Panc1 (cell line): ENCODE measurements around the gene C1orf210. TPM values are rescaled to one million over a fixed set of nuclear protein-coding genes. Genes with fewer than 3 reads are reported as not detected.

Experiments
- ATAC-seq: fragments of 200-7000 bp; cut with Tn5 transposase; 2 replicates; pipeline ENCODE4 v1.9.1; 2020; ENCODE audit warnings: mild to moderate bottlenecking, moderate library complexity
- BruUV-seq: library from RNA; stranded (reverse); fragments of 400-500 nt; replicated peaks from 2 replicates; lab custom pipeline; 2021; lab: Mats Ljungman, UMichigan
- CTCF ChIA-PET: fragments of 300-600 bp; sonication (Branson Sonifier 250); formaldehyde crosslinking; loops from one replicate; lab custom pipeline; 2022; ENCODE audit warnings: antibody characterized with exemption; lab: Charles Lee
- POLR2A ChIA-PET: fragments of 300-600 bp; sonication (Branson Sonifier 250); formaldehyde crosslinking; loops from one replicate; lab custom pipeline; 2022; ENCODE audit warnings: antibody characterized with exemption; lab: Charles Lee
- DNase-seq: peaks from one replicate; pipeline ENCODE4 v3.0.0-alpha.2; 2010; ENCODE audit warnings: low read depth, low spot score
- H3K27ac ChIP-seq: 2 replicates; pipeline ENCODE4 v1.5.1; 2011; ENCODE audit warnings: mild to moderate bottlenecking, low read length, inconsistent platforms
- H3K27me3 ChIP-seq: fragments of 200-500 bp; sonication (Bioruptor generic); 2 replicates; pipeline ENCODE4 v1.6.0; 2014; ENCODE audit warnings: low read length, inconsistent platforms; ENCODE audit not compliant: control insufficient read depth, insufficient read depth
- H3K36me3 ChIP-seq: fragments of 200-500 bp; sonication (Bioruptor generic); 2 replicates; pipeline ENCODE4 v1.5.1; 2014; ENCODE audit warnings: inconsistent platforms, mild to moderate bottlenecking, low read length, moderate library complexity; ENCODE audit not compliant: control insufficient read depth, insufficient read depth
- H3K4me1 ChIP-seq: 2 replicates; pipeline ENCODE4 v1.5.1; 2011; ENCODE audit warnings: inconsistent platforms, mild to moderate bottlenecking, low read length, moderate library complexity; ENCODE audit not compliant: control insufficient read depth, insufficient read depth
- H3K4me3 ChIP-seq, 2 experiments: 2 replicates each; pipeline ENCODE4 v1.5.1; 2011 to 2012; ENCODE audit warnings: low read depth in 2 of 2, low read length in 2 of 2, mild to moderate bottlenecking in 2 of 2, inconsistent platforms in 1 of 2, moderate library complexity in 1 of 2
- H3K9me3 ChIP-seq: fragments of 200-500 bp; sonication (Bioruptor generic); 2 replicates; pipeline ENCODE4 v1.5.1; 2014; ENCODE audit warnings: low read depth, mild to moderate bottlenecking, inconsistent platforms, low read length, moderate library complexity; ENCODE audit not compliant: control insufficient read depth, insufficient read depth
- CTCF ChIP-seq: fragments of 450-650 bp; IDR thresholded peaks from 2 replicates; pipeline ENCODE4 v1.5.1; 2017; ENCODE audit warnings: mild to moderate bottlenecking
- POLR2AphosphoS5 ChIP-seq: IDR thresholded peaks from 2 replicates; pipeline ENCODE4 v1.6.1; 2012; ENCODE audit warnings: mild to moderate bottlenecking, low read depth, low read length, moderate library complexity
- REST ChIP-seq, 2 experiments: IDR thresholded peaks; 2 replicates each; pipeline ENCODE4 v1.6.1; 2011 to 2012; ENCODE audit warnings: low read depth in 2 of 2, control low read depth in 1 of 2, low read length in 1 of 2, mild to moderate bottlenecking in 1 of 2, moderate library complexity in 1 of 2; ENCODE audit not compliant: insufficient read depth in 1 of 2
- SIN3A ChIP-seq: IDR thresholded peaks from 2 replicates; pipeline ENCODE4 v1.6.1; 2012; ENCODE audit warnings: low read depth, mild to moderate bottlenecking, low read length, moderate library complexity, borderline replicate concordance; ENCODE audit not compliant: insufficient read depth
- TCF7L2 ChIP-seq: IDR thresholded peaks from 2 replicates; pipeline ENCODE4 v1.6.1; 2011; ENCODE audit warnings: mild to moderate bottlenecking, low read depth, low read length, inconsistent platforms
- in situ Hi-C: cut with HindIII; loops from 2 replicates; pipeline ENCODE4 v1.10.0; 2016; ENCODE audit warnings: low sequenced_read_pairs, low pct_unique_long_range_greater_than_20kb
- intact Hi-C: fragments of 100-400 bp; cut with micrococcal nuclease; formaldehyde crosslinking; loops from one replicate; pipeline ENCODE4 v1.10.0; 2022; ENCODE audit not compliant: unreplicated experiment
- total RNA-seq: library from RNA; stranded (reverse); gene quantifications from one replicate; pipeline ENCODE4 v1.2.1, GENCODE V29; 2021; ENCODE audit not compliant: unreplicated experiment

C1orf210 gene
- total RNA-seq, 1 experiment from 2014 or later, result not detected

- no peak for TF ChIP-seq SIN3A
- TF ChIP-seq REST (IDR thresholded peaks at IDR 0.05; ENCODE audit: insufficient read depth in 1 of 2, low read depth in 2 of 2, low read length in 1 of 2), result no peak
- TF ChIP-seq TCF7L2, result no peak
- TF ChIP-seq CTCF, result no peak
- TF ChIP-seq POLR2AphosphoS5, result no peak
- Histone ChIP-seq H3K4me1 (no peaks in the 10 kb centered on the region), H3K4me3 (no peak overlapping the region), H3K27me3 (no peaks in the 10 kb centered on the region), H3K27ac (no peak overlapping the region), H3K36me3 (no peaks in the 10 kb centered on the region), H3K9me3 (no peaks in the 10 kb centered on the region)
- in situ Hi-C loops, result no loop called here
- intact Hi-C loops, result no loop called here
- ChIA-PET POLR2A (no interaction called here), CTCF (no interaction called here)
- DNase-seq (no peak), ATAC-seq (no peak)
- no TSS peak for BruUV-seq
These were observed 27.5 kb upstream of the C1orf210 start for GRCh38 chr1:43312663-43313515.

- DNase-seq, result no peak
- no peaks in the 10 kb centered on the region for H3K4me1 ChIP-seq
- intact Hi-C loops, result no loop called here
- H3K9me3 ChIP-seq, result no peaks in the 10 kb centered on the region
- no peaks in the 10 kb centered on the region for H3K27me3 ChIP-seq
- no peak overlapping the region for H3K27ac ChIP-seq
- CTCF ChIA-PET, result no interaction called here
- TF ChIP-seq TCF7L2 (no peak), CTCF (no peak), REST (IDR thresholded peaks at IDR 0.05; ENCODE audit: insufficient read depth in 1 of 2, low read depth in 2 of 2, low read length in 1 of 2) (no peak), SIN3A (no peak), POLR2AphosphoS5 (no peak)
- H3K4me3 ChIP-seq, result no peak overlapping the region
- no TSS peak for BruUV-seq
- POLR2A ChIA-PET, result no interaction called here
- ATAC-seq, result no peak
- H3K36me3 ChIP-seq, result no peaks in the 10 kb centered on the region
- in situ Hi-C loops, result no loop called here
These were observed 26.8 kb upstream of the C1orf210 start for GRCh38 chr1:43312212-43312623.
